MCF 10A (cell line): ENCODE results near the gene HS3ST1. TPM values are rescaled to one million over a fixed set of nuclear protein-coding genes. Genes with fewer than 3 reads are reported as not detected.

ENCODE experiments used
- BruUV-seq: library from RNA; stranded (reverse); fragments of 400-500 nt; replicated peaks from 2 replicates; lab custom pipeline; 2021; lab: Mats Ljungman, UMichigan
- CTCF ChIA-PET: fragments of 300-600 bp; sonication (Branson Sonifier 250); formaldehyde crosslinking; extraction: SDS; loops from one replicate; lab custom pipeline; 2021; ENCODE audit warnings: antibody characterized with exemption, inconsistent platforms; lab: Yijun Ruan, JAX
- POLR2A ChIA-PET: fragments of 300-600, 350-650 bp; sonication (Branson Sonifier 250); formaldehyde crosslinking; extraction: SDS; loops from one replicate; lab custom pipeline; 2020; ENCODE audit warnings: antibody characterized with exemption, inconsistent platforms; lab: Yijun Ruan, JAX
- DNase-seq: peaks from one replicate; pipeline ENCODE4 v3.0.0-alpha.2; 2018; ENCODE audit not compliant: unreplicated experiment
- H3K27ac Mint-ChIP-seq: one replicate; pipeline ENCODE4 v1.8.0; 2022; ENCODE audit warnings: mild to moderate bottlenecking, low read depth, mixed read lengths; ENCODE audit not compliant: unreplicated experiment
- H3K27me3 Mint-ChIP-seq: one replicate; pipeline ENCODE4 v1.8.0; 2022; ENCODE audit warnings: mixed read lengths; ENCODE audit not compliant: insufficient read depth, unreplicated experiment
- H3K36me3 Mint-ChIP-seq: one replicate; pipeline ENCODE4 v1.8.0; 2022; ENCODE audit warnings: mild to moderate bottlenecking, moderate library complexity, mixed read lengths; ENCODE audit not compliant: insufficient read depth, unreplicated experiment
- H3K4me1 Mint-ChIP-seq: one replicate; pipeline ENCODE4 v1.8.0; 2022; ENCODE audit warnings: mixed read lengths; ENCODE audit not compliant: insufficient read depth, unreplicated experiment
- H3K4me3 Mint-ChIP-seq: one replicate; pipeline ENCODE4 v1.8.0; 2022; ENCODE audit warnings: mild to moderate bottlenecking, moderate library complexity, mixed read lengths; ENCODE audit not compliant: unreplicated experiment
- H3K9me3 Mint-ChIP-seq: one replicate; pipeline ENCODE4 v1.8.0; 2022; ENCODE audit warnings: mixed read lengths; ENCODE audit not compliant: unreplicated experiment
- CTCF ChIP-seq: fragments of 200-600 bp; IDR thresholded peaks from one replicate; pipeline ENCODE4 v1.8.0; 2022; ENCODE audit warnings: antibody characterized with exemption, mild to moderate bottlenecking; ENCODE audit not compliant: unreplicated experiment
- intact Hi-C: fragments of 100-400 bp; cut with micrococcal nuclease; formaldehyde crosslinking; loops from 2 replicates; pipeline ENCODE4 v1.14.1; 2022
- total RNA-seq: library from RNA; stranded (reverse); gene quantifications from 2 replicates; pipeline ENCODE4 v1.2.3, GENCODE V29; 2022

HS3ST1 gene
- total RNA-seq, 1 experiment from 2014 or later: 0.21 TPM

- no peak for TF ChIP-seq CTCF
- Mint-ChIP-seq H3K27me3 (no peaks in the 10 kb centered on the region), H3K9me3 (no peaks in the 10 kb centered on the region), H3K36me3 (no peaks in the 10 kb centered on the region), H3K4me1 (no peaks in the 10 kb centered on the region), H3K27ac (no peak overlapping the region), H3K4me3 (no peak overlapping the region)
- DNase-seq: peak; percentile 89
- intact Hi-C loops: no loop called here
- ChIA-PET CTCF (no interaction called here), POLR2A (no interaction called here)
- BruUV-seq: no TSS peak
Observed at GRCh38 chr4:11367371-11367770, 61.3 kb downstream of the HS3ST1 start.

GRCh38 chr4:11366859-11367258 lies 61.8 kb downstream of the HS3ST1 start:
- no peak for TF ChIP-seq CTCF
- DNase-seq: no peak
- Mint-ChIP-seq H3K4me3 (no peak overlapping the region), H3K27me3 (no peaks in the 10 kb centered on the region), H3K27ac (no peak overlapping the region), H3K9me3 (no peaks in the 10 kb centered on the region), H3K4me1 (no peaks in the 10 kb centered on the region), H3K36me3 (no peaks in the 10 kb centered on the region)
- ChIA-PET POLR2A (no interaction called here), CTCF (interaction anchor here (0.7 kb wide), 1 partner anchor 730 kb away, joined by 3 read pairs; no protein-coding TSS in a partner anchor)
- intact Hi-C loops: no loop called here
- no TSS peak for BruUV-seq

- ChIA-PET CTCF (no interaction called here), POLR2A (interaction anchor here (0.7 kb wide), 1 partner anchor 1005 kb away, joined by 3 read pairs; no protein-coding TSS in a partner anchor)
- Mint-ChIP-seq H3K4me3 (no peak overlapping the region), H3K27ac (no peak overlapping the region), H3K36me3 (no peaks in the 10 kb centered on the region), H3K4me1 (no peaks in the 10 kb centered on the region), H3K27me3 (no peaks in the 10 kb centered on the region), H3K9me3 (peaks cover 8% of the 10 kb centered on the region)
- DNase-seq: no peak
- no peak for TF ChIP-seq CTCF
- intact Hi-C loops: no loop called here
- no TSS peak for BruUV-seq
Observed at GRCh38 chr4:11365039-11365438, 63.7 kb downstream of the HS3ST1 start.

GRCh38 chr4:11359591-11359990 lies 69.1 kb downstream of the HS3ST1 start:
- Mint-ChIP-seq H3K27ac (no peak overlapping the region), H3K36me3 (no peaks in the 10 kb centered on the region), H3K9me3 (peaks cover 20% of the 10 kb centered on the region), H3K27me3 (no peaks in the 10 kb centered on the region), H3K4me3 (no peak overlapping the region), H3K4me1 (no peaks in the 10 kb centered on the region)
- TF ChIP-seq CTCF: no peak
- intact Hi-C loops: no loop called here
- BruUV-seq: no TSS peak
- no peak for DNase-seq
- POLR2A ChIA-PET: no interaction called here
- CTCF ChIA-PET: no interaction called here
